Neural progenitor cell (in vitro differentiated cells): ENCODE measurements around the gene ABHD3. TPM values are rescaled to one million over a fixed set of nuclear protein-coding genes. Genes with fewer than 3 reads are reported as not detected.

ENCODE experiments used
- DNase-seq: peaks from one replicate; pipeline ENCODE4 v3.0.0-alpha.2; 2016; ENCODE audit warnings: low spot score
- H2AFZ ChIP-seq: fragments of 200-600 bp; sonication (generic); replicated peaks from 2 replicates; pipeline ENCODE4 v1.6.1; 2016; ENCODE audit warnings: antibody characterized with exemption
- H3F3A ChIP-seq: fragments of 200-600 bp; sonication (generic); 2 replicates; pipeline ENCODE4 v1.6.1; 2016; ENCODE audit warnings: antibody characterized with exemption, low read depth
- H3K27ac ChIP-seq: fragments of 200-600 bp; sonication (generic); 2 replicates; pipeline ENCODE4 v1.5.1; 2016; ENCODE audit warnings: mild to moderate bottlenecking
- H3K27me3 ChIP-seq: fragments of 200-600 bp; sonication (generic); 2 replicates; pipeline ENCODE4 v1.6.1; 2016; ENCODE audit warnings: mild to moderate bottlenecking, moderate library complexity
- H3K36me3 ChIP-seq: fragments of 200-600 bp; sonication (generic); 2 replicates; pipeline ENCODE4 v1.5.1; 2016
- H3K4me1 ChIP-seq: fragments of 200-600 bp; sonication (generic); 2 replicates; pipeline ENCODE4 v1.6.1; 2016; ENCODE audit warnings: mixed run types
- H3K4me2 ChIP-seq: fragments of 200-600 bp; sonication (generic); 2 replicates; pipeline ENCODE4 v1.6.1; 2016
- H3K4me3 ChIP-seq: fragments of 200-600 bp; sonication (generic); 2 replicates; pipeline ENCODE4 v1.5.1; 2016
- H3K79me2 ChIP-seq: fragments of 200-600 bp; sonication (generic); 2 replicates; pipeline ENCODE4 v1.6.1; 2016; ENCODE audit warnings: low read depth
- H3K9ac ChIP-seq: fragments of 200-600 bp; sonication (generic); 2 replicates; pipeline ENCODE4 v1.6.1; 2016
- H3K9me3 ChIP-seq: fragments of 200-600 bp; sonication (generic); 2 replicates; pipeline ENCODE4 v1.5.1; 2016; ENCODE audit warnings: low read depth
- H4K20me1 ChIP-seq: fragments of 200-600 bp; sonication (generic); 2 replicates; pipeline ENCODE4 v1.6.1; 2016; ENCODE audit warnings: low read depth
- H3K27ac Mint-ChIP-seq: 3 replicates; pipeline ENCODE4 v1.8.0; 2021; ENCODE audit warnings: mixed read lengths
- H3K27me3 Mint-ChIP-seq: 2 replicates; pipeline ENCODE4 v1.8.0; 2022; ENCODE audit warnings: low read depth, mild to moderate bottlenecking, inconsistent platforms, moderate library complexity, mixed read lengths; ENCODE audit not compliant: insufficient read depth
- H3K36me3 Mint-ChIP-seq: 3 replicates; pipeline ENCODE4 v1.8.0; 2021; ENCODE audit warnings: mixed read lengths
- H3K4me1 Mint-ChIP-seq: 3 replicates; pipeline ENCODE4 v1.8.0; 2021; ENCODE audit warnings: mixed read lengths
- H3K4me3 Mint-ChIP-seq: 3 replicates; pipeline ENCODE4 v1.8.0; 2021; ENCODE audit warnings: mild to moderate bottlenecking, moderate library complexity, mixed read lengths
- H3K9me3 Mint-ChIP-seq: 3 replicates; pipeline ENCODE4 v1.8.0; 2020; ENCODE audit warnings: mixed read lengths
- CTCF ChIP-seq: fragments of 200-600 bp; sonication (generic); IDR thresholded peaks from 2 replicates; pipeline ENCODE4 v1.5.1; 2017; ENCODE audit warnings: antibody characterized with exemption, mild to moderate bottlenecking
- EZH2 ChIP-seq: fragments of 200-600 bp; sonication (generic); IDR thresholded peaks from 2 replicates; pipeline ENCODE4 v1.6.1; 2017; ENCODE audit warnings: antibody characterized with exemption, mild to moderate bottlenecking, moderate library complexity
- EZH2phosphoT487 ChIP-seq: fragments of 200-600 bp; sonication (generic); IDR thresholded peaks from 2 replicates; pipeline ENCODE4 v1.6.1; 2017; ENCODE audit warnings: antibody characterized with exemption
- total RNA-seq: library from RNA; depleted of rRNA; stranded (reverse); fragments of >200 nt; gene quantifications from 2 replicates; pipeline ENCODE4 v1.2.3, GENCODE V29; 2015; ENCODE audit warnings: low replicate concordance

ABHD3 gene
- total RNA-seq, 1 donor from 2014 or later = 21.0 TPM

- Histone ChIP-seq H4K20me1 (no peaks in the 10 kb centered on the region), H3K9me3 (no peaks in the 10 kb centered on the region), H3K4me3 (no peak overlapping the region), H3K9ac (no peak overlapping the region), H3K4me1 (no peaks in the 10 kb centered on the region), H2AFZ (no peak overlapping the region), H3K4me2 (no peak overlapping the region), H3K27me3 (no peaks in the 10 kb centered on the region), H3K79me2 (no peaks in the 10 kb centered on the region), H3K36me3 (no peaks in the 10 kb centered on the region), H3F3A (peaks cover 31% of the 10 kb centered on the region), H3K27ac (peak overlapping the region; percentile 46)
- Mint-ChIP-seq H3K27me3 (peaks cover 7% of the 10 kb centered on the region), H3K27ac (no peak overlapping the region), H3K4me1 (peaks cover 5% of the 10 kb centered on the region), H3K4me3 (no peak overlapping the region), H3K36me3 (peaks cover 12% of the 10 kb centered on the region), H3K9me3 (no peaks in the 10 kb centered on the region)
- DNase-seq = no peak
- TF ChIP-seq EZH2phosphoT487 (no peak), CTCF (no peak), EZH2 (no peak)
Observed at GRCh38 chr18:21638822-21639221, 65.8 kb downstream of the ABHD3 start.

- peaks cover 13% of the 10 kb centered on the region for H3K36me3 Mint-ChIP-seq
- no peak overlapping the region for H3K9ac ChIP-seq
- no peak overlapping the region for H3K27ac ChIP-seq
- H3K9me3 Mint-ChIP-seq = no peaks in the 10 kb centered on the region
- H3K4me1 ChIP-seq = no peaks in the 10 kb centered on the region
- H2AFZ ChIP-seq = no peak overlapping the region
- DNase-seq = no peak
- no peak overlapping the region for H3K27ac Mint-ChIP-seq
- H3K4me3 ChIP-seq = no peak overlapping the region
- H3K9me3 ChIP-seq = no peaks in the 10 kb centered on the region
- peaks cover under 1% of the 10 kb centered on the region for H3K36me3 ChIP-seq
- H3K4me3 Mint-ChIP-seq = no peak overlapping the region
- no peak overlapping the region for H3K4me2 ChIP-seq
- H3K4me1 Mint-ChIP-seq = no peaks in the 10 kb centered on the region
- H4K20me1 ChIP-seq = no peaks in the 10 kb centered on the region
- TF ChIP-seq EZH2phosphoT487 = no peak
- TF ChIP-seq CTCF = no peak
- no peak for TF ChIP-seq EZH2
- H3F3A ChIP-seq = peaks cover 30% of the 10 kb centered on the region
- no peaks in the 10 kb centered on the region for H3K27me3 ChIP-seq
- H3K79me2 ChIP-seq = no peaks in the 10 kb centered on the region
- H3K27me3 Mint-ChIP-seq = peaks cover 7% of the 10 kb centered on the region
Observed at GRCh38 chr18:21636769-21637168, 67.8 kb downstream of the ABHD3 start.

- no peak for DNase-seq
- no peak overlapping the region for H2AFZ ChIP-seq
- TF ChIP-seq EZH2 (no peak), EZH2phosphoT487 (no peak)
- H3K4me2 ChIP-seq = no peak overlapping the region
- H3K4me1 ChIP-seq = no peaks in the 10 kb centered on the region
- H3K79me2 ChIP-seq = peaks cover 4% of the 10 kb centered on the region
- no peaks in the 10 kb centered on the region for H3K9me3 Mint-ChIP-seq
- no peak overlapping the region for H3K27ac Mint-ChIP-seq
- peaks cover 7% of the 10 kb centered on the region for H3K27me3 Mint-ChIP-seq
- peaks cover 16% of the 10 kb centered on the region for H3K36me3 ChIP-seq
- no peak overlapping the region for H3K27ac ChIP-seq
- H3K4me1 Mint-ChIP-seq = no peaks in the 10 kb centered on the region
- H3K4me3 Mint-ChIP-seq = no peak overlapping the region
- H3K9me3 ChIP-seq = no peaks in the 10 kb centered on the region
- no peaks in the 10 kb centered on the region for H3K27me3 ChIP-seq
- no peak overlapping the region for H3K4me3 ChIP-seq
- no peak overlapping the region for H3K9ac ChIP-seq
- peaks cover 28% of the 10 kb centered on the region for H3K36me3 Mint-ChIP-seq
- H3F3A ChIP-seq = peaks cover 35% of the 10 kb centered on the region
- H4K20me1 ChIP-seq = no peaks in the 10 kb centered on the region
Observed at GRCh38 chr18:21634588-21635199, 69.9 kb downstream of the ABHD3 start.

- H3K4me2 ChIP-seq = no peak overlapping the region
- no peak overlapping the region for H3K27ac Mint-ChIP-seq
- H3K9ac ChIP-seq = no peak overlapping the region
- no peak overlapping the region for H3K4me3 ChIP-seq
- H3K27ac ChIP-seq = no peak overlapping the region
- H2AFZ ChIP-seq = no peak overlapping the region
- peaks cover 2% of the 10 kb centered on the region for H3K27me3 Mint-ChIP-seq
- H3K4me3 Mint-ChIP-seq = no peak overlapping the region
- H3K27me3 ChIP-seq = no peaks in the 10 kb centered on the region
- peaks cover 34% of the 10 kb centered on the region for H3K36me3 Mint-ChIP-seq
- H3K79me2 ChIP-seq = peaks cover 19% of the 10 kb centered on the region
- no peak for TF ChIP-seq EZH2
- no peak for TF ChIP-seq EZH2phosphoT487
- no peak for TF ChIP-seq CTCF
- H3K4me1 Mint-ChIP-seq = no peaks in the 10 kb centered on the region
- peaks cover 29% of the 10 kb centered on the region for H3K36me3 ChIP-seq
- peaks cover 12% of the 10 kb centered on the region for H4K20me1 ChIP-seq
- no peaks in the 10 kb centered on the region for H3K9me3 ChIP-seq
- H3F3A ChIP-seq = peaks cover 46% of the 10 kb centered on the region
- H3K4me1 ChIP-seq = no peaks in the 10 kb centered on the region
- H3K9me3 Mint-ChIP-seq = no peaks in the 10 kb centered on the region
- DNase-seq = no peak
Observed at GRCh38 chr18:21632393-21632792, 72.2 kb downstream of the ABHD3 start.
